NB4 (cell line): Measurements from ENCODE around the gene FBXO48.

Experiments
- CTCF ChIP-seq: IDR thresholded peaks from one replicate; pipeline ENCODE4 v1.5.1; 2012; ENCODE audit warnings: low read depth, low read length
- POLR2A ChIP-seq: IDR thresholded peaks from 2 replicates; pipeline ENCODE4 v1.6.1; 2011; ENCODE audit warnings: mild to moderate bottlenecking; ENCODE audit not compliant: insufficient read length; ENCODE audit errors: extremely low read depth

- TF ChIP-seq CTCF, result peak; percentile 77
- no peak for TF ChIP-seq POLR2A
These were observed 3.7 kb downstream of the FBXO48 start for GRCh38 chr2:68463287-68463877.
